Hematopoietic multipotent progenitor cell treated with erythropoietin and hydrocortisone succinate and interleukin-3 and kit ligand, for 17 days (in vitro differentiated cells): Measurements from ENCODE around the gene SUSD4.

ENCODE experiments used
- DNase-seq: peaks from one replicate; pipeline ENCODE4 v3.0.0-alpha.2; 2015; ENCODE audit warnings: low spot score

Gene SUSD4

DNA sequence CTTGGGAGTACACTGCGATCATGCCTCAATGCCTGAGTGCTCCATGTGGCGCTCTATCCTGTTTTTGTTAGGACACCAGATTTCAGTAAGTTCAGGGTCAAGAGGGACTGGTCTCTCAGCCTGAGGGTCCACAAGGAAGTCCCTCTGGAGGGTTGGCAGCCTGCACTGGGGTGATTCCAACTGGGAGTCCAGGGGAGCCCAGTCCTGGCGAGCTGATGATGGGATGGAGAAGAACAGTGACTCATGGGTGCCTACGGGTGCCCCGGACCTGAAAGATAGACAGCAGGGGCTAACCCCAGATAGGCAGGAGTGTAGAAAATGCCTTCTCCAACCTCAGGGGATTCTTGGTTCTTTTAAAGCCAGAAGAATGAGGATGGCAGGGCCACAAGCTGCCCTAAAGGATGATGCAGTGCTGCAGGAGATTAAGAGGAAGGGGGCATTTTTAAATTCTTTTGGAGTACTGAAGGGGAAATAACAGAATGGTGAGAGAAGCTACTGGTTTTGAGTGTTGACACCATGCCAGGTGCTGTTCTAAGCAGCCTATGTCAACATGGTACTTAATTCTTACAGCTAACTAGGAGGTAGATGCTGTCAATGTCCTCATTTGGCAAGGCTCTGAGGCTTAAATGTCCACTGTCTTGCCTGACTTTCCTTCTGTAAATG, 152.5 kb downstream of the SUSD4 start:
- DNase-seq: no peak

DNA sequence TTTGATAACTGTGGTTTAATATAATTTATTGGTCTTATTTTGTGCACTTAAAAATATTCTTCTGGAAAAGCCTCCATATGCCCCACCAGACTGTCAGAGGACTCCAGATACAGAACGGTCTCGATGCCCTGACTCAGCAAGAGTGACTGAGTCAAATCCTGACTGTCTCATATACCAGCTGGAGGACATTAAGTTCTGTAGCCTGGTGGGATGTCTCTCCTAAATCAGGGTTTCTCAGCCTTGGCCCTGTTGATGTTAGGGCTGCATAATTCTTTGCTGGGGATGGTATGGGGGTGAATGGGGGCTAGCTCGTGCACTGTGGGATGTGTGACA, 153.2 kb downstream of the SUSD4 start:
- no peak for DNase-seq

- DNase-seq: no peak
Measured at GRCh38 chr1:223209992-223210787, 153.8 kb downstream of the SUSD4 start.

DNA sequence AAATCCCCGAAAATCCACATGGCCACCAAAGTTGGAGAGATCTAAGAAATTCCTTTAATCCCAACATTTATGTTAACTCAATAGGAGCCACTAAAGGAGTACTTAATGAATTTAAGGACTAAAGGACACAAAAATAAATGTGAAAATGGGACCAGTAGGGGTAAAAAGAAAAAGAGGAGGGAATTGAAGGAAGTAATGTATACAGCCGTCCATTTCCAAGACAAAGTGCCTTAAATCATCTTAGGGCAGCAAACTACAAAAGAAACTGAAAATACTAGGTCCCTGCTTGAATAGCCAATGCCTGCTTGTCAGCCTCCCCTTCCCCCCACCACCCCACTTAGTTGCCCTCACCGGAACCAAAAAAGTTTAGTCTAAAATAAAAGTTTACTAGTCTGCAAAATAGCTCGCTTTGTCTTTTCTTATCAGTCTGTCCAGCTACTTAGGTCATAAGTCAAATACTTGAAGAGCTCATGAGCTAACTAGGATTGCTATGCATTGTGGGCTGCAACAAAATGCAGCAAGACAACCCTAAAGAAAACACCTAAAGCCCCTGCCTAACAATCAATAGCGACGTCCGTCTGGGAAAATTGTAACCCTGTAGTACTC, 154.6 kb downstream of the SUSD4 start:
- no peak for DNase-seq

DNA sequence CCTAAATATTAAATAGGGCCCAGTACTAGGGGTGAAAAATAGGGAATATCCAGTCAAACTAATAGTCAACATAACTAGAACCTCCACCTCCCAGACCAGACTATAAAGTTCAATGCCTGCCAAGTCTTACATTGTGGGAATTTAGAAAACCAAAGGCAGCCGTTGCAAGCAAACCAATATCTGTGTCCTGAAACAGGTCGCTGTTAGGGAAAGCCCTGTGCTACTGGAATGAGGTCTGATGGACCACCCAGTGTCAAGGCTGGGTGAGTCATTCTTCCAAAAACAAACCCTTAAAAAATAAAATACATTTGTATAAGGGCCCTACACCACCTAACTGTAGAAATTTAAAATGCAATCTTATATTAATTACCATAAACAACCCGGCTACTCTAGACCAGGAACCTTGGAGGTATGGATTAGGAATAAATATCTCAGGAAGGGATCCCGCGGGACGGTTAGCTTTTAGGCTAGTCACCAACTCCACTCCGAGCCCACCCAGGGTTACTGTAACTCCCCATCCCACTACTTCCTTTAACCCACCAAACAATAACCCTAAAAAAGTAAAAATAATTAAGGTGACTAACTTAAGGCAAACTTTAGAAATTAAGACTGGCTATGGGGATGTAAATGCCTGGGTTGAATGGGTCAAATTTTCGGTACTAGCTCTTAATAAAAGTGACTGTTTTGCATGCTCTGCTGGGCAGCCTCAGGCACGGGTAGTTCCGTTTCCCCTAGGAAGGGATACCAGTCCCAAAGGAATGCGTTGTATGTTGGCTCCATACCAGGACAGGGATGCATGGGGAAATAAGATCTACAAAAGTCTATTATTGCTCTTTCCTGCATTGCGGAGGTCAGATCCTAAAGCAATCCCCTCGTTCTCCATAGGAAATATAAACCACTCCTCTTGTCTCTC, 155.6 kb downstream of the SUSD4 start:
- no peak for DNase-seq

- DNase-seq: no peak
Measured at GRCh38 chr1:223207293-223208066, 156.5 kb downstream of the SUSD4 start.

DNA sequence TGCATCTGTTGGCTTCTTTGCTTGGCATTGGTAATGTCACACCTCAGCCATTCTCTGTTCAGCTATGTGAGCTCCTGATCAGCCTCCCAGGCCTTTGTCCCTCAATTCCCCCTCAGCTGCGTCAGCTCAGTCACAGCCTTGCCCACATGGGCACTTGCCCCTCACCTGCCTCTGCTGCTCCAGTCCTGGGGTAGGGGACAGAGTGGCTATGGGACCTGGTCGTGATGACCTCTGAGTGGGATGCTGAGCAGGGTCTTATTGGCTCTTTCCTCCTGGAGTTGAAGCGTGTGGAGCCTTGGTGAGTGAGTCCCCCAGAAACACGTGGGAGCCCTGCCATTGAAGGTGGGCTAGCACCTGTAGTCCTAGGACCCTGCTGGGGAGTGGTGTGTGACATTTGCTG, 159.6 kb downstream of the SUSD4 start:
- DNase-seq: no peak

DNA sequence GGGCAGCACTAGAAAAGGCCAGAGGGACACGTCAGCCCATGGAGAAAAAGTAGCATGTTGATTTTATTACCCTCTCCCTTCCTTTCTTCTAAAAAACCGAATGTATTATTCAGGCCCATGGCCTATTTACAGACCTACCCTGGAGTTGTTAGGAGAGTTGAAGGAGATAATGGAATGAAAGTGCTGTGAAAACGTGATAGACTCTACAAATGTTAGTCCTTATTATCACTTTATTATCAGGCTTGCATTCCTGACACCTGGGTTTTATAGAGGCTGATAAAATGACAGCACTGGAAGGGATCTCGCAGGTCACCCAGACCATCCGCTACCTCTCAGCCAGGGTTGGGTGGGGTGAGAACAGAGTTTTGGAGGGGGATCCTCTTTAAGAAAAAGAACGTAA, 160.3 kb downstream of the SUSD4 start:
- no peak for DNase-seq

DNA sequence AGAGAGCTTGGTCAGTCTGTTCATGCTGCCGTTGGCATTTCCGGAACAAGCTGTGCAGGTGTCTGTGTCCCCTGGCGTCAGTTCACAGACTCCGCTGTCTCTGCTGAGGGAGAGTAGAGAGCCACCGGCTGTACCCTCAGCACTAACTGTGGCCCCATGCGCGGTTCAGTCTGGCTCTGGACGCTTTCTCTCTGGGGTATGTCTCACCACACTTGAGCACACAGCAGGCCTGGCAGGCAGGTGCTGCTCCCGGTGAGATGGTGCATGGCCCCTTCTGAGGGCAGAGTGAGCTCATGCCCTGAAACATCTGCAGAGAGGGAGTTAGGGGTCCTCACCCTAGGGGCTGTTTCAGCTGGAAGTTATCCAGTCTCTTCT, 161.0 kb downstream of the SUSD4 start:
- DNase-seq: no peak

GRCh38 chr1:223202376-223203033, 161.5 kb downstream of the SUSD4 start:
- DNase-seq: no peak

DNA sequence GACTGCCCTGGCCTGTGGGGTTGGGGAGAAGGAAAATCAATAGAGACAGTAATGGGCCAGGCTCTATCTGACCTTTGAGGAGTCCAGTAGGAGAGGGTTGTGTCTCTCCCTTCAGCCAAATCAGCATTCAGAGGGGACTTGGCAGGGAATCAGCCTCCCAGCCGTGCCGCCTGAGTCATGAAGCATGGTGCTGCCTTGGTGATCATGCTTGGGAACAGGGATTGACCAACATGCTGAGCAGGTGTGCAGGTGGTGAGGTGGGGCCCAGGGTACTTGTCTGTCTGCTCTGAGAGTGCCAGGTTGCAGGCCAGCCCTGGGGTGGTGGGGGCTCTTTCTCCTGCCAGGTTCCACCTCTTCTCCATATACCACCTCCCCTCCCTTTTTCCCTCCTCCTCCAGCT, 162.0 kb downstream of the SUSD4 start:
- DNase-seq: no peak

- no peak for DNase-seq
Measured at GRCh38 chr1:223200903-223201302, 163.1 kb downstream of the SUSD4 start.

- no peak for DNase-seq
Measured at GRCh38 chr1:223199094-223199647, 164.8 kb downstream of the SUSD4 start.

DNA sequence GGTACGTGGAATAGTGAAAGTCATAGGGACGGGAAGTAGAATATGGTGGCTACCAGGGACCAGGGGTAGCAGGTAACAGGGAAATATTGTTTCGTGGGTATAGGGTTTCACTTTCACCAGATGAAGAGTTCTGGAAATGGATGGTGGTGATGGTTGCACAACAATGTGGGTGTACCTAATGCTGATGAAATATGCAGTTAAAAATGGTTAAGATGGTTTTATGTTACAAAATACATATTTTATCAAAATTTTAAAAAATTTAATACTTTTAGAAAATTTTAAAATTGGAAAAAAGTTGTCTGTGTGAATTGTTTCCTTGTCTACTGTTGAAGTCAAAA, 165.4 kb downstream of the SUSD4 start:
- DNase-seq: no peak

DNA sequence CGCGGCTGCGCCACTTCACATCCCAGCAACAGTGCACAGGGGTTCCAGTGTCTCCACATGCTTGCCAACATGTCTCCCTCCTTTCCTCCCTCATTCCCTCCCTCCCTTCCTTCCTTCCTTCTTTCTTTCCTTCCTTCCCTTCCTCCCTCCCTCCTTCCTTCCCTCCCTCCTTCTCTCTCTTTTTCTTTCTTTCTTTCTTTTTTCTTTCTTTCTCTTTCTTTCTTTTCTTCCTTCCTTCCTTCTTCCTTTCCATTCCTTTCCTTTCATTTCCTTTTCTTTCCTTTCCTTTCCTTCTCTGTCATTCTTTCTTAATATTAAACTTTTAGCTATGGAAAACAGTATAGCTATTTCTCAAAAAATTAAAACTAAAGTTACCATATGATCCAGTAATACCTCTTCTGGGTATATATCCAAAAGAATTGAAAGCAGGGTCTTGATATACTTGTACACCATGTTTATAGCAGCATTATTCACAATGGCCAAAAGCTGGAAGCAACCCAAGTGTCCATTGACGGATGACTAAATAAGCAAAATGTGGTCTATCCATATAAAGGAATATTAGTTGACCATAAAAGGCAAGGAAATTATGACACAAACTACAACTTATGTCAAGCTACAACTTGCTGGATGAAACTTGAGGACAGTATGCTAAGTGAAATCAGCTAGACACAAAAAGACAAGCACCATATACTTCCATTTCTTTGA, 165.9 kb downstream of the SUSD4 start:
- no peak for DNase-seq

- no peak for DNase-seq
Measured at GRCh38 chr1:223189903-223190724, 173.9 kb downstream of the SUSD4 start.

DNA sequence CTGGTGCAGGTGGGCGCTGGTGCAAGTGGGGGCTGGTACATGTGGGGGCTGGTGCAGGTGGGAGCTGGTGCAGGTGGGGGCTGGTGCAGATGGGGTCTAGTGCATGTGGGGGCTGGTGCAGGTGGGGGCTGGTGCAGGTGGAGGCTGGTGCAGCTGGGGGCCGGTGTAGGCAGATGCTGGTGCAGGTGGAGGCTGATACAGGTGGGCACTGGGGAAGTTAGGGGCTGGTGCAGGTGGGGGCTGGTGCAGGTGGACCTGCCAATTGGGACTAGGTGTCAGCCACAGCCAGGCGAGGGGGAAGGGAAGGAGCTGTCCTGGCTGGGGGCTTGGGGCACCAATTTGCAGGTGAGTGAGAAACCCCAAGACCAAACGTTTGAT, 174.5 kb downstream of the SUSD4 start:
- no peak for DNase-seq

DNA sequence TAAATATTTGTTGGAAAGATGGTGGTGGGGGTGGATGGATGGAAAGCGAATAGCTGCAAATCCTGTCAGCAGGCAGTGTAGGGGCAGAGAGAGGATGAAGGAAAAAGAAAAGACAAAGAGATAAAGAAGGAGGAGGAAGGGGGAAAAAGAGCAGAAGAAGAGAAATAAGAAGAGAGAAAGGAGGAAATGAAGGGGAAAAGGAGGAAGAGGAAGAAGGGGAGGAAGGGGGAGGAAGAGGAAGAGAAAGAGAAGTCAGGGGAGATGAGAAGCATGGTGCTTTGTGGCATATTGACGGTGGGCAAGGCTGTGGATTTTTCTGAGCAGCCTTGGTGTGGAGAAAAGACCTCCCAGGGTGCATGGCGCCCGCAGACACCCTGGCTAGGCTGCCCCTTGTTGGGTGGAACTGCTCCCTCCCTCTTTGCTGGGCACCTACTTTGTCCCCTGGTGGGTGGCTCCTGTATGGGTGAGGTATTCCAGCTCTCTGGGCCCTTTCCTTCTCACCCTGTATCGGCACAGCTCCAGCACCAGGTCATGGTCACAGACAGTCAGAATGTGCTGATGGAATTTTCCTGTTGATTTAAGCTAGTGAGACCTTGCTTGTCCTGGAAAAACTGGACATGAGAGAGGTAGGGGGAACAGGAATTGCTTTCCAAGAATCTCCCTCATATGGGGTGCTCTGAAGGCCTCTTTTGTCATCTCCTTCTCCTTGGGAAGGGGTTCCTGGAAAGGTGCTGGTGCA, 175.2 kb downstream of the SUSD4 start:
- DNase-seq: no peak

DNA sequence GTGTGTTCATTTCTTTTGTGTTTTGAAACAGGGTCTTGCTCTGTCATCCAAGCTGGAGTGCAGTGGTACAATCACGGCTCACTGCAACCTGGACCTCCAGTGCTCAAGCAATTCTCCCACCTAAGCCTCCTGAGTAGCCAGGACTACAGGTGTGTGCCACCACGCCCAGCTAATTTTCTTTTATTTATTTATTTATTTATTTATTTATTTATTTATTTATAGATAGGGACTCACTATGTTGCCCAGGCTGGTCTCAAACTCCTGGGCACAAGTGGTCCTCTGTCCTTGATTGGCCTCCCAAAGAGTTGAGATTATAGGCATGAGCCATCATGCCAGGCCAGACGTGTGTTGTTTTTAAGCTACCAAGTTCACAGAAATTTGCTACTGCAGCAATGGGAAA, 177.2 kb downstream of the SUSD4 start:
- no peak for DNase-seq
